Fibroblast of skin of abdomen (primary cell): ENCODE results near the gene VCX3B. TPM values are rescaled to one million over a fixed set of nuclear protein-coding genes. Genes with fewer than 3 reads are reported as not detected.
"Not testable (repeated sequence)": the region's sequence is repeated elsewhere in the genome, so short reads cannot be mapped to it uniquely, and the experiment has no call there.

ENCODE experiments used
- DNase-seq: peaks from one replicate; pipeline ENCODE4 v3.0.0-alpha.2; 2013
- polyA plus RNA-seq, 2 experiments: library from polyadenylated mRNA; unstranded; fragments of 120-200 nt; gene quantifications; one replicate each; pipeline ENCODE4 v1.2.1, GENCODE V29; 2013; ENCODE audit not compliant: insufficient read length in 2 of 2

VCX3B gene
- not detected for polyA plus RNA-seq (2013, experiment 1 of 2; ENCODE audit: insufficient read length)
- polyA plus RNA-seq (2013, experiment 2 of 2; ENCODE audit: insufficient read length): not detected

DNA sequence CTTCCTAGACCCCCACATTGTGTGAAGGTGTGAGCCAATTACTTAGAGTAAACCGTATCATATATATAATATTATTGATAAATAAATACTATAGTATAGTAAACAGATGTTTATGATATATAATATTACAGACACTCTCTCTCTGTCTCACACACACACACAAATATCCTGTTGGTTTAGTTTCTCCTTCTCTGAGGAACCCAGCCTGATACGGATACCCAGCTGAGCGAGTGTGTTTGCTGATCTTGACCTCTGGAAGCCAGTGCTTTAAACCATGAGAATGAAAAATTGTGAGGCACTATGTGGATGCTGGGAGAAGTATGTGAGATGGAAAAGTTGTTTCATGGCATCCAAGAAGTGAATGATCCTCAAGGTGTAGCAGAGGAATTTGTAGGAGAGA, at the start of gene VCX3B:
Gene VCX3B, plus strand, starts transcription at position 301 of the 400 bp plus-strand sequence. CDS start 621 bp downstream, outside the sequence.
- not testable (repeated sequence) for DNase-seq

DNA sequence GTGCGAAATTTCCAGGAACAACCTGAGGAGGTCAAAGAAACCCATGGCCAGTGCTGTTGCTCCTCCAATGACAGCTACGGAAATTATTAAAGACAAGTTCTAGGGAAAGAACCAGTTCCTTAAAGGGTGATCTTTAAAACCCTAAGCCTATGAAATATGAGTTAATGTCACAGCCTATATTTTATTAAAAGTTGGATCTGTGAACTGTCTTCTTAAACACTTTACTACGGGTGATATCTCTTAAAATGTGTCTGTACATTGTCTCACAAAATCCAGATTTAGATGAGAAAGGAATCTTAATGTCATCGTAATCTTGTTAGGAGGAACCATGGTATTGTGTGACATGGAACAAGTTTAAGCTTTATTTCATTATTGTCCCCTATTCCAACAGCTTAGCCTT, 46.3 kb upstream of the VCX3B start:
- no peak for DNase-seq

DNA sequence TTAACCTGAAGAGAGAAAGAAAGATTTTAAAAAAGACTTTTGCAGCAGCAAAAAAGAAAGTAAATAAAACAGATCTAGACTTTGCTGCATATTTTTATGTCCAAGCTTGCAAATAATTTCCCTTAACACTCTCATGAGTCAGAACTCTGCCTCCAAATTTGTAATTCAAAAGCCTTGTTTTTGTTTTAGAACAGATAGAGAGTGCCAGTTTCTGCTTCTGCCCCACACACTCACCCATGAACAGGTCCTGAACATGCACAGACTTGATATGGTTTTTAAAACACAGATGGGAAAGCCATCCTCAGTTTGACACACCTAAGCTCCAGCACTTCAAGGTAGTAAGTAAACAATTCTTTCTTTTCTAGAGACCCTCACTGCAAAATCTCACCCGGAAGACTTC, 39.7 kb upstream of the VCX3B start:
- no peak for DNase-seq

DNA sequence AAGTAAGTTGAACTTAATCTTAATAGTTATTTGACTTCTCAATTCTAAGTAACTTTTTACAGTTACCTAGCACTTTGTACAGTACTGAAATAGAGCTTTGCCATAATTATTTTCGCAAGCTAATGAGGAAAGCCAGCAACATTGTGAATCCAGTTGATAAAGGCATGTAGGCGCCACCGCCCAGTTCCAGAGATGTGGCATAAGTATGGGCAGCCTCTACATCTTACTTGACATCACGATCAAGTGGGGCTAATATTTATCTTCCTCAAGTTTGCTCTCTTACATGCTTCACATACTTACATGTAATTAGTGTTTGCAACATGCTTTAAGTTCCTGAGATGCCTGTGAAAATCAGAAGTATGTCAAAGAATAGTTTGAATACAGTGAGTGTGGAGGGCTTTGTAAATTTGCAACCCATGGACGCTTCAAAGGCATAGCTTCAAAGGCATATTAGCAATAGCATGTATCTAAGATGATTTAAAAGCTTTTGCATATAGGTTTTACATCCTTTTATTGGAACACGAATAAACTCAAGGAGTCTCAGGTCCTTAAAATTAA, 34.9 kb upstream of the VCX3B start:
- DNase-seq: no peak

DNA sequence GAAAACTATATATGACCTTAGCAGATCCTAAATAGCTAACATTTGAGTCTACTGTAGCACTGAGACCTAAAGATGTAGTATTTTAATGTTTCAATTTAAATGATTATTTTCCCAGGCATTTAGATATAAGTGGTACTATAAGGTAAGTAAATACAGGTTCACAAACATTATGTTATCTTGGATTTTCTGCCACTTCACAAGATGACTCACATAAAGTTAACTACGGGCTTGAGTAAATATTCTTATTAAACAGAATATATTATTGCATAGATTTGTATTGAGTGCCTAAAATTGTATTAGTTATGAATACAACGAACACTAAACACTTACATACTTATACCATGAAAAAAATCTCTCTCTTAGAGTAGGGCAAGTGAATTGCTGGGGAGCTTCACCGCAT, 34.2 kb upstream of the VCX3B start:
- DNase-seq: no peak

DNA sequence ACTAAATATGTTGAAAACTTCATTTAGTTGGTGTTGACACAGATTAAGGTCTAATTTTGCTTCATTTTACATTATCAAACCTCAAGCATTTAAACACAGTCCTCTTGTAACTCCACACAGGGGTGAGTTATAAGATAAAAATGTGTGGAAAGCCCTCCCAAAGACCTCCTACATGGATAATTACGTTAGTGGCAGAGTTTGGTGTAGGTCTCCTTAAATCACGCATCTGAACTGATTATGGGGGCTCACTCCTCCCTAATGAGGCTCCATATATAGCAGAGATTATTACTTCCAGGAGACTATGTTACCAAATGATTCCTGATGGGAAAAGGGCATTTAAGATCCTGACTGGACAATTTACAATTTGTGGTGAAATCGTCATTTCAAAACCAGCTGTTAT, 32.2 kb upstream of the VCX3B start:
- DNase-seq: peak; percentile 82

DNA sequence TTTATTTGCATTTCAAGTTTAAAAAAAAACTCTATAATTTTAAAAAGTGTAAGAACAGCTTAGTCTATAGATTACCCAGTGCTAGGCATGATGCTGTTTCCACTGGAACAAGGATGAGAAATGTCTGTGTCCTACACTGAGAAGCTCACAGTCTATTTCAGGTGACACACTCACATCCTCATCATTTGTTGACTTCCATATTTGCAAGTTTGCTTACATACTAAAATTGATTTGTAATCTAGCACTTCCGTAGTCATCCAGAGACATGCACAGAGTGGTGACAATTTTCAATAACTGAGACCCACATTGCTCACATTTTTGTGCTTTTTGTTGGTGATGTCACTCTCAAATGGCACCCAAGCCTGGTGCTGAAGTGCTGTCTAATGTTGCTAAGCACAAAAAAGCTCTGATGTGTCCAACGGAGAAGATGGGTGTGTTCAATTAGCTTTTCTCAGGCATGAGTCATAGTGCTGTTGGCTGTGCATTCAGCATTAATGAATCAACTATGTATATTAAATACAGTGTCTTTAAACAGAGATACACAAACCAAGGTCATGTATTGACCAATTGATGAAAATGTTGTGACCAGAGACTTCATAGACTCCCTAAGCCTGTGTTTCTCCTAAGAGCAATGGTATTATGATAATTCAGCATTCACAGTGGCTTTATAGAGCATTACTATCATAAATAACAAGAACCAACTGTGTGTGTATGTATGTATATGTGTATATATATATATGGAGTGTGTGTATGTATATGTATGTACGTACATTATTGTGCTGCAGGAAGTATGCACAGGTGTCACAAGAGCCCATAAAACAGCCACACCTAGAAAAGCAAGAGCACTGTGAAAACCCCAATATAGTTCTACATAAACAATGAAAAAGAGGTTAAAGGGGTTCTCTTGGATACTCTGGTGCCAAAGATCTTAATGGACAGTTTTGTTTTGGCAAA, 31.2 kb upstream of the VCX3B start:
- DNase-seq: peak; percentile 24

DNA sequence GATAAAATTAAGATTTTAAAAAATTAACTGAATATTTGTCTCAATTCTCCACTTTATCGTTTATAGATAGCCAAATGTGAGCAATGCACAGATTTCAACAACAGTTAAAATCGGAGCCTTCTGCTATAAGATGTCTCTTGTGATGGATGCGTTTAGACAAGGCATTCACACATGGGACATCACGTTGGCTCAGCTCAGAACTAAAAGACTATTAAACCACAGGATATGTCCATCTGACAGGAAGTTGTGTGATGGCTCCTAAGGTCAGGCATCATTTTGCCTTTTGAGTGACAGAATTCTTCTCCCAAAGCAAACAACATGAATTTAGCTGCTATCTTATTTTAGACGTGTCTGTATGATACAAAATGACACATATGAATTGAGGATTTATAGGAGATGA, 17.3 kb upstream of the VCX3B start:
- DNase-seq: no peak

DNA sequence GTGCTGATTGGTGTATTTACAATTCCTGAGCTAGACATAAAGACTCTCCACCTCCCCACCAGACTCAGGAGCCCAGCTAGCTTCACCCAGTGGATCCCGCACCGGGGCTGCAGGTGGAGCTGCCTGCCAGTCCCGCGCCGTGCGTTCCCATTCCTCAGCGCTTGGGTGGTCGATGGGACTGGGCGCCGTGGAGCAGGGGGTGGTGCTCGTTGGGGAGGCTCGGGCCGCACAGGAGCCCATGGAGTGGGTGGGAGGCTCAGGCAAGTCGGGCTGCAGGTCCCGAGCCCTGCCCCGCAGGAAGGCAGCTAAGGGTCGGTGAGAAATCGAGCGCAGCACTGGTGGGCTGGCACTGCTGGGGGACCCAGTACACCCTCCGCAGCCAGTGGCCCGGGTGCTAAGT, 12.3 kb upstream of the VCX3B start:
- DNase-seq: not testable (repeated sequence)

DNA sequence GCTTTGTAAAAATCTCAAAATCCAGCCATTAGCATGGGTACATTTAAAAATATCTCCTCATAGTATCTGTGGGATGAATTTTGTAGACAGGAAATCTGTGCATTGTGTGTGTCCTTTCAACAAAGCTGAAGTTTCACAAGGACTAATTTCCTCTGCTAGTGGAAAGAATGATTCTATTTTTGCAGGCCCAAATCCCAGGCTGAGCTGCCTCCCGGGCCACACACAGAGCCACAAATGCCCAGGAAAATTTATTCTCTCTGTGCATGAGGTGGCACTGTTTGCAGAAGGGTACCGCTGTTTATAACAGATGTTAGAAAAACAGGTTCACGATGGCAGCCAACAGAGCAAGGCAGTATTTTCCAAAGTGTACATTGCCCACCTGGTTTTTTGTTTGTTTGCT, 11.0 kb upstream of the VCX3B start:
- DNase-seq: no peak

DNA sequence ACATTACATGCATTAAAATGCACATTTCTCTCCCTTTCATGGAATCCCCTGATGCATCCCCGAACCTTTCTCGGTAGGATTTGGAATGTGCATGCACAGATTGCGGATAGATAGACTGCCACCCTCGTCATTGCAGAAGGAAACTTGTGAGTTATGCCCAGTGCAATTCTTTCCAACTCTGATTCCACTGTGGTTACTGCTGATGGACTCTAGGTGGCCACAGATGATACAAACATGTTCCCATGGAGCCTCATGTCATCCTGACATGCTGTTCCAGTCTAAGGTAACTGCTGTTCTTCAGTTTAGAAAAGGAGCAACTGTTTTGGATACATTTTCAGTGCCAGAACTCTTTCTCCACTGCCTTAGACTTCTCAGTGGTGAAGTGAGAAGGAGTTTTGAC, 9.1 kb upstream of the VCX3B start:
- DNase-seq: no peak

DNA sequence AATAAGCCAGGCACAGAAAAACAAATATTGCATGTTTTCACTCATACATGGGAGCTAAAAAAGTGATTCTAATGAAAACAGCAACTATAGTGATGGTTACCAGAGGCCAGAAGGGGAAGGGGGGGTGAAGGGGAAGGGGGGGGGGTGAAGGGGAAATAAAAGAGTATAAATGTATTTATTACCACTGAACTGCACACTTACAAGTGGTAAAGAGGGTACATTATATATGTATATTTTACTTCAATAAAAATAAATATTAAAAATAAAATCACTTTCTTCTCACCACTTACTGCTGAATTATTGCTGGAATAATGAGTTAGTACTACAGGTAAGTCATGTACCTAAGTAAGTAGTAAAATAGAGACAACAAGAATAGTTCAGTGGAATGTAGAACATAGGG, 2.1 kb upstream of the VCX3B start:
- no peak for DNase-seq

DNA sequence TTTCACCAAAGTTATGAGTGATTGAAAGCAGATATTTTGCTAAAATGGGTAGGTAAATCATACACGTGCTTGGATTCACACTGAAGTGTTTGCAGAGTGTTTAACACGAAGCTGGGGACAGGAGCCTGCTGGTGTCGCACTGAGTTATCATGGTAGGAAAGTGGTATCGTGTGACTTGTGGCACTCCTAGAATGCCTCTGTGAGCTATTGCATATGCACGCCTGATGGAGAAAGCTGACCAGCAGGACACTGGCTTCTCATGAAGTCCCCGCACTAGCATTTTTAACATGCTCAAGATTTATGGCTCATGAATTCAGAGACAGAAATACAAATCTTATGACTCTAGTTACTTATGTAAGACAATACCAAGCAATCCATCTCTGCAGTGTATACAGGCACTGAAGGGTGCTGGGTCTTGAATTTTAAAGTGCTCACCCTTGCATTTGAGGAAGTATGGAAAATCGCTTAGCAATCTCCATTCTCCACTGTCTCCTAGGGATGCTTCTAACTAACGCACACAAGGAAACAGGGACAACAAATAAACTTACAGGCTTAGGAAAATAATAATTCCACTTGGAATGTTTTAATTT, 19.8 kb downstream of the VCX3B start:
- no peak for DNase-seq

DNA sequence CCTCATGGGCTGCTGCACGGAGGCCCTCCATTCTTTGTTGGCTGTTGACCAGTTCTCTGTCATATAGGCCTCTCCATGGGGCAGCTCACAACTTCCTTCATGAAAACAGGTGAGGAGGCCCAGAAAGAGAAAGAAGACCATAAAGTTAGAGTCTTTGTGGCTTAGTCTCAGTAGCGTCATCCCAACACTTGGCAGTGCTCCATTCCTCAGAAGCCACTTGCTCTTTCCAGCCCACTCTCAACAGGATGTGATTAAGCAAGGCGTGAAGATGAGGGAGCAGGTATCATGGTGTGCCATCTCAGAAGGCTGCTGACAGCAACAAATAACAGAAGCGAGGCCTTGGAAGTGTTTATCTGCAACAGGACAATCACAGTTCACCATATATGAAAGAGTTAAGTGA, 30.4 kb downstream of the VCX3B start:
- not testable (repeated sequence) for DNase-seq

DNA sequence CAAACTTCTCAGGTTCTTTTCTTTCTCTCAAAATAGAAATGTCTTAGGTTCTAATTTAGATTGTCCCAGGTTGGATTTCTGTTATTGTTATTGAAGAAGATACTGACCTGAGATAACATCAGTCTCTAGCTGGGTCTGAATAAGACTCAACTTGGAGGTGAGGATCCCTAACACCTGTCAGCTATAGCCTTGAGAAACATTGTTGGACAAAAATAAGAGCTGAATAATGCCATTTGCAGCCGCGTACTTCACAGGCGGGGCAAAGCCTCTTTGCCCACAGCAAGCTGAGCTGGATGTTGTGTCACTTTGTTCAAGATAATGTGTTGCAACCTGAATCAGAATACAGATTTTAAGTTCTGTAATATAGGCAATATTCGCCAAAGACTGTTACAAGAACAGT, 35.6 kb downstream of the VCX3B start:
- DNase-seq: no peak

DNA sequence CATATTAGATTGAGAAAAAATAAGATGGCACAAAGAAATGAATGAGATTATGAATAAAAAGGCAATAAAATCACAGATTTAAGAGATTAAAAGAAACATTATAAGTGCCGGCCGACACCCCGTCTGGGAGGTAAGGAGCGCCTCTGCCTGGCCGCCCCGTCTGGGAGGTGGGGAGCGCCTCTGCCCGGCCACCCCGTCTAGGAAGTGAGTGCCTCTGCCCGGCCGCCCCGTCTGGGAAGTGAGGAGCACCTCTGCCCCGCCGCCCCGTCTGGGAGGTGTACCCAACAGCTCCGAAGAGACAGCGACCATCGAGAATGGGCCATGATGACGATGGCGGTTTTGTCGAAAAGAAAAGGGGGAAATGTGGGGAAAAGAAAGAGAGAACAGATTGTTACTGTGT, 37.5 kb downstream of the VCX3B start:
- not testable (repeated sequence) for DNase-seq

DNA sequence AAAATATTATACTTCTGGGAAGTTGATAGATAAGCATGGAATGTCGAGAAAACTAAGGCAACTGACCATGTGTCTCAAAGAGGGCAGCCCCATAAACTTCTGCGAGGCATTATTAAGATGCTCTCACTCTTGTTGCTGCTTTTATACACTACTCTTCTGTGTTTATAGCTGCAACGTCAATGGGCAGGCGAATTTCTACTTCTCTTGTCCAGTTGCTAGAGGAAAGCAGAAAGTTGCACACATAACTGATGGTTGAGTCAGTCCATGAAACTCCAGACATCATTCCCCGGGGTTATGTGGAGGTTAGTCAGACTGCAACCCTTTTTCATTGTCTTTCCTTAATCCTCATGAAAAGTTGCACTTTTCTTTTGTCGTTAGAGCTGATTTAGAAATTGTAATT, 39.8 kb downstream of the VCX3B start:
- DNase-seq: peak; percentile 76
